ENCODE measurements around the gene ATP6V1G3.
"Not testable (repeated sequence)": the region's sequence is repeated elsewhere in the genome, so short reads cannot be mapped to it uniquely, and the experiment has no call there.

Gene ATP6V1G3

DNA sequence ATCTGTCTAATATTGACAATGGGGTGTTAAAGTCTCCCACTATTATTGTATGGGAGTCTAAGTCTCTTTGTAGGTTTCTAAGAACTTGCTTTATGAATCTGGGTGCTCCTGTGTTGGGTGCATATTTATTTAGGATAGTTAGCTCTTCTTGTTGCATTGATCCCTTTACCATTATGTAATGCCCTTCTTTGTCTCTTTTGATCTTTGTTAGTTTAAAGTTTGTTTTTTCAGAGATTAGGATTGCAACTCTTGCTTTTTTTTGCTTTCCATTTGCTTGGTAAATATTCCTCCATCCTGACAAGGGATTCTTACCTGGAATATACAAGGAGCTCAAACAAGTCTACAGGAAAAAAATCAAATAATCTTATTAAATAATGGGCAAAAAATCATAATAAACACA is 63.1 kb downstream of the ATP6V1G3 start:
- H3K9ac ChIP-seq (ENCODE audit: low read depth, low read length); H3K4me2 ChIP-seq (ENCODE audit: low read length); H3K4me3 ChIP-seq (ENCODE audit: low read length); H3K4me1 ChIP-seq (ENCODE audit: control insufficient read depth, insufficient read depth, low read length); H3K27me3 ChIP-seq (ENCODE audit: control insufficient read depth, insufficient read depth, low read length); H3K9me3 ChIP-seq (replicated peaks; ENCODE audit: low read length); H3K36me3 ChIP-seq (ENCODE audit: insufficient read depth, low read length): not testable (repeated sequence)

All from skeletal muscle satellite cell (primary cell).